ENCODE results near the gene CSH1.

GRCh38 chr17:63926164-63926563 lies 29.8 kb upstream of the CSH1 start:
- TF ChIP-seq ZFX (IDR thresholded peaks at IDR 0.05): no peak
- no peak for TF ChIP-seq CTCF (conservative IDR thresholded peaks at IDR 0.05)
